Stimulated activated CD4-positive, alpha-beta T cell treated with anti-CD3 and anti-CD28 coated beads, Interleukin-2, amount 100 ng/mL, for 4 hours (primary cell): ENCODE measurements around the gene CUL2.
"Not testable (repeated sequence)": the region's sequence is repeated elsewhere in the genome, so short reads cannot be mapped to it uniquely, and the experiment has no call there.

Experiments used
- DNase-seq: peaks from one replicate; pipeline ENCODE4 v3.0.0-alpha.2; 2020; ENCODE audit warnings: low read depth

CUL2 gene

GRCh38 chr10:35090162-35090954 is at the start of gene CUL2:
Gene CUL2, minus strand, starts transcription at chr10:35090341. Its CDS starts 19,024 bp downstream, at chr10:35071317.
- peak; percentile 86 for DNase-seq

DNA sequence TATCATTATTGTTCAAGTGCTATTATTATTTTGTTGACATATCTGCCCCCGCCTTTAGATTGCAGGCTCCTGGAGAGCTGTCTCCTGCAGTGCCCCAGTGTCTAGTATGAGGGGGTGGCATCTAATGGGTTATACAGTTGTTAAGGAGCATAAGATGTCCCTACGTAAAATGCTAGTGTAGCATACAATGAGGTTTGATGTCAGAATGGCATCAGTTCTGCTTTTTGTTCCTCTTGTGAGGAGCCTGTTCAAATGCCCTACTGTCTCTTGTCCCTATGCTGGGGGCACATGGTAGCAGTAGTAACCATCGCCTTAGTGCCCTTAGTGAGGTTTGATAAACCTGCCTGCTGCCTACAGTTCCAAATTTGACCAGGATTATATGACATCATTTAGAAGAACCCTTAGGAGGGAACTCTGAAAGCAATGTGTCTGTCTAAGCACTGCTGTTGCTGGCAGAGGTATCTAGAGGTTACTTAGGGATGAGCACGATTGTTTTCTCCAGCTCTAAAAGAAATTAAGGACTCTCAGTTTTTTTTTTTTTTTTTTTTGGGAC is 46.2 kb upstream of the CUL2 start:
- DNase-seq = no peak

DNA sequence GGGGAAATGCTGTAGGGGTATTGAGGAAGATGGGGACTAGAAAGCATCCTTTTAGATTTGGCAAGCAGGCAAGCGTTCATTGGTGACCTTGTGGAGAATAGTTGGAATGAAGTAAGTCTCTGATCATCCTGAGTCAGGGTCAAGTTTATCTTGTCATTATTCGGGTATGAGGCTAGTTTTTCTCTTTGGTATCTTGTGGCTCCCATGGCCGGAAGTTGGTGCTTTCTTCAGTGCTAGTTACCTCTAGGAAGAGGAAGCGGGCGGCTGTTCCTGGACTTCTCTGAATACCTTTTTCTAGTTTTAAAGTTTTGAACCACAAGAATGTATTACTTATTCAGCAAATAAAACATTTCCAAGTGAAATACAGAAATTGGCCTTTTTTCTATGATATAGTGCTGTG is 45.7 kb upstream of the CUL2 start:
- DNase-seq = no peak

DNA sequence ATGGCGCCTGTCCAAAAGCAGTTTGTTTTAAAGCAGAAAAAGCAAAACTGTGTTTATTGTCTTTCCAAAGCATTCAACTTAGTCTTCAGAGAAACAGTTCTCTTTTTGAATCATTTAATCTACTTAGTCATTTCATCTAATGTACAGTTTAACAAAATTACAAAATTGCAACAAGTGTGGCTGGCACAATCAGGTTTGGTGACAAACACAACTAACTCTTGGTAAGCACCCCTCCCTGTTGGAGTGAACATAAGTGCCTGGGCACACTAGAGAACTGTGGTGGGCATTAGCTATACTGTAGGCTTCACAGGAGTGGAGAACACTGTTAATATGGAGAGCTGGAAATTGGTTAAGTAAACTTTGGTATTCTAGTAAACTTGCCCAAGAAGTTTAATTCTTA is 43.4 kb upstream of the CUL2 start:
- DNase-seq = no peak

DNA sequence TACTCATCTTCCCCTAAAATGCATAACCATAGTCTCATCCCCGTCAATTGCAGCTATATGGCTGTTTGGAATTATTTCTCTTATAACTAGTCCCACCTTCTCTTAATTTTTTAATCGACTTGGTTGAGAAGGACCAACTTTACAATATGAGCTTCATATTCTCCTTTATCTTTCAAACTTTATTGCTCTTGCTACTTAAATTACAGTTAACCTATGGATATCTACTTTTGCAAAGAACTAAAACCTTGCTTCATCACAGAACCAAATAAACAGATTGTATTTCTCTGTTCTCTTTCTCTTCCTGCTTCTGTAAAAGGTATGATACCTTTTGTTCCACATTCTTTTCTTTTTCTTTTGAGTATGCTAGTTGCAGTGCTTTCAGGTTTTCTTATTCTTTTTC is 42.6 kb upstream of the CUL2 start:
- DNase-seq = no peak

GRCh38 chr10:35130663-35131062 is 40.5 kb upstream of the CUL2 start:
- no peak for DNase-seq

DNA sequence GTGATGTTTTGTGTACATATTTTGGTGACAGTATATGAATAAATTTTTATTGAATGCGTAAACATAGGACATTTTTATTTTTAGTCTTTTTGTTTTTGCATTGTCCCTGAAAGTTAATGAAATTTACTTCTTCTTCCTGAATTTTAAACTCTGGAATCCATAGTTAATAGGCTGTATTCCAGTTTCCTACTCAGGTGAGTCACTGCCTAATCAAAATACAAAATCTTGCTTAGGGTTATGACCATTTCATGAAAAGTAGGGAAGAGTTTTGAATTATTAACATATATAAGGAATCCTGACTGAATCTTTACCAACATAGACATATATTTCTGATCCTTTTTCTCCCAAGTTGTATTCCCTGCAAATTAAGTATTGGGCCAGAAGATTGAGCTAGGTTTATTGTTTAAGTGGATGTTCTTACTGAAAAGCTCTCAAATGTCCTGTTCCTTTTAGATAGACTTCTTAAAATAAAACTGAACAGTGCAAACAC is 39.1 kb upstream of the CUL2 start:
- DNase-seq = no peak

DNA sequence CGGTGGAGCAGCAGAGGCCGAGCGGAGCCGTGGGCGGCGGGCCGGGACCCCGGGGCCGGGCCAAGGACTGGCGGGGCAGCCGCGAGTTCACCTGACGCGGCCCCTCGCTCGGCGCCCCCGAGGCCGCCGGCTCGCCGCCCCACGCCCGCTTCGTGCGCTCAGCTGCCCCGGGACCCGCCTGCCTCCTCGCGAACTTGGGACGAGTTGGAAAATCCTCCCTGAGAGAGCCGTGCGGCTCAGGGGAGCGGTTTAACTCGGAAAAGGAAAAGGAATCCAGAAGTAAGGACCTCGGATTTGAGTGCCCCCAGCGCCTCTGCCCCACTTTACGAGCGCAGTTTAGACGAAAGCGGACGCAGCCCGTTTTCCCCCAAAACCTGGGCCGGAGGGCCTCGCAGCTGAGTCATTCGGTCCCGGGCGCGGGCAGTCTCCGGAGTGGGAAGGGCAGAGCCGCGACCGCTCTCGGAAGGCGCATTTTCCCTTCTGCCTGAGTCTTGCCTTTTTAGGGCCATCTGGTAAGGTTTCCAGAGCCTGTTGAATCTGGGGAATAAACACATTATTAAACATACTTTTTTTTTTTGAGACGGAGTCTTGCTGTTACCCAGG is 37.2 kb upstream of the CUL2 start:
- peak; percentile 35 for DNase-seq

GRCh38 chr10:35126530-35127288 is 36.6 kb upstream of the CUL2 start, which contains the start of gene CREM:
Gene CREM, plus strand, starts transcription at chr10:35126846. Its CDS starts 10,990 bp downstream, at chr10:35137836.
- DNase-seq = peak; percentile 100

DNA sequence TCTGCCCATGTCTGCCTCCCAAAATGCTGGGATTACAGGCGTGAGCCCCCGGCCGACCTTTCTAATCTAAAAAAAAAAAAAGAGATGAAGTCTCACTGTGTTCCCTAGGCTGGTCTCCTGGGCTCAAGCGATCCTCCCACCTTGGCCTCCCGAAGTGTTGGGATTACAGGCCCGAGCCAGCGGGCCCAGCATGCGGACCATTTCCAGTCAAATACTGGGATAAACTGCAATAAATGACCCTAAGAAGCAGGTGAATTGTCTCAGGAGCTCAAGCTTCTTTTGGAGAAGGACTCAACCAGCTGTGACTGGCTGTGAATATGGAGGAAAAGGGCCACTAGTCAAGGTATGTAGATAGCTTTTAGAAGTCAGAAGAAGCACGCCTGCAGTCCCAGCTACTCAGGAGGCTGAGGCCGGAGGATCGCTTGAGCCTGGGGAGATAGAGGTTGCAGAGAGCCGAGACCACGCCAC is 36.0 kb upstream of the CUL2 start:
- DNase-seq = no peak

- DNase-seq = no peak
Observed at GRCh38 chr10:35124540-35124939, 34.4 kb upstream of the CUL2 start.

- no peak for DNase-seq
Observed at GRCh38 chr10:35119378-35119777, 29.2 kb upstream of the CUL2 start.

GRCh38 chr10:35112571-35112970 is 22.4 kb upstream of the CUL2 start:
- no peak for DNase-seq

DNA sequence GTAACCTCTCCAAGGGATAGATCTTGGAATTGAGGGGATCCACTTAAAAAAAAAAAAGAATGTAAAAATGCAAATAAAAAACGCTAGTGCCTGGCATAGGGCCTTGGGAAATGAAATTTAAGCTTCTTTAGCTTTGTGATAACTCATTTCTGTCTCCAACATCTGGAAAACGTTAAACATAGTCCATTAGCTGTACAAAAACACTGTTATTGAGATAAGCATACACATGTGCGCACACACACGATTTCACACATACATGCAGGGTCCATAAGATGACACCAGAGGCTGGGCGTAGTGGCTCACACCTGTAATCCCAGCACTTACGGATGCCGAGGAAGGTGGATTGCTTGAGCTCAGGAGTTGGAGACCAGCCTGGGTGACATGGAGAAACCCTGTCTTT is 13.7 kb upstream of the CUL2 start:
- no peak for DNase-seq

- DNase-seq = no peak
Observed at GRCh38 chr10:35097510-35097909, 7.4 kb upstream of the CUL2 start.

- DNase-seq = no peak
Observed at GRCh38 chr10:35096312-35096711, 6.2 kb upstream of the CUL2 start.

DNA sequence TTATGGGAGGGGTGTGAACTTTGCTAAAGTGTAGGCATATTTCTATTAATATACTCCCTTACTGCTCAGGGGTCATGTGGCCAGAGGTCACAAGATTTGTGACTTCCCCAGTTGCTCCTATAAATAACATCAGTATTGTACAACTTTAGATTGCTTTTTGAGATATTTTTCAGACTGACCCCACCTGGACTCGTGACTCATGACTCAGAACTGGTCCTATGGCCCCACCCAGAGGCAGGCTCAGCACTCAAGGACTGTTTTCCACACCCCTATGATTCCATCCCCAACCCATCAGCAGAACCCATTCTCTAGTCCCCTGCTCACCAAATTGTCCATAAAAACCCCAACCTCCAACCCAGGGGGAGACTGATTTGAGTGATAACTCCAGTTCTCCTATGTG is 2.7 kb upstream of the CUL2 start:
- no peak for DNase-seq

GRCh38 chr10:35091994-35092790 is 2.1 kb upstream of the CUL2 start:
- no peak for DNase-seq

GRCh38 chr10:35089611-35090161 is 455 bp downstream of the CUL2 start:
- no peak for DNase-seq

- DNase-seq = no peak
Observed at GRCh38 chr10:35083242-35083641, 6.9 kb downstream of the CUL2 start.

DNA sequence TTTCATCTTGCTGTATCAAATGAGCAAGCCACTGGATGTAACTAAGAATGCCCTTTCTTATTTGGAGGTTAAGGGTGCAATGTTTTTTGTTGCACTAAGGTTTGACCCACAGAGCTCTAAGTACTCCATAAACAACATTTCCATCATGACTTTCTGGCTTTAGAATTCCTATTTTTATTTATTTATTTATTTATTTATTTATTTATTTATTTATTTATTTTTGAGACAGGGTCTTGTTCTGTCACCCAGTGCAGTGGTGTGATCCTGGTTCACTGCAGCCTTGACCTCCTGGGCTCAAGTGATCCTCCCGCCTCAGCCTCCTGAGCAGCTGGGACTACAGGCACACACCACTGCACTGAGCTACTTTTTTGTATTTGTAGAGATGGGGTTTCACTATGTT is 9.9 kb downstream of the CUL2 start:
- not testable (repeated sequence) for DNase-seq
